HepG2 (cell line): ENCODE data around the gene LIME1. TPM values are rescaled to one million over a fixed set of nuclear protein-coding genes. Genes with fewer than 3 reads are reported as not detected.

Source experiments
- ATRX ChIP-seq: sonication (generic); formaldehyde crosslinking; IDR thresholded peaks from 2 replicates; pipeline ENCODE4 v1.4.0; 2020; ENCODE audit warnings: missing genetic modification reagents, borderline replicate concordance
- CREB1 ChIP-seq, 2 experiments: fragments of 450-650 bp in 1 of 2; IDR thresholded peaks; 2 replicates each; pipeline ENCODE4 v1.6.1; 2016 to 2017; ENCODE audit warnings: control low read depth in 1 of 2, mild to moderate bottlenecking in 1 of 2, missing compliant biosample characterization in 1 of 2, missing genetic modification characterization in 1 of 2
- FOXO1 ChIP-seq: sonication (generic); formaldehyde crosslinking; IDR thresholded peaks from 2 replicates; pipeline ENCODE4 v1.4.0; 2020; ENCODE audit warnings: missing genetic modification reagents
- MEF2D ChIP-seq: sonication (generic); formaldehyde crosslinking; IDR thresholded peaks from 2 replicates; pipeline ENCODE4 v1.5.1; 2020; ENCODE audit warnings: mild to moderate bottlenecking, missing genetic modification reagents
- NR3C1 ChIP-seq: sonication (generic); formaldehyde crosslinking; IDR thresholded peaks from 2 replicates; pipeline ENCODE4 v1.4.0; 2020; ENCODE audit warnings: missing genetic modification reagents
- SRSF9 ChIP-seq: fragments of 200-400 bp; formaldehyde crosslinking; IDR thresholded peaks from 2 replicates; pipeline ENCODE4 v1.6.1; 2018; ENCODE audit warnings: borderline replicate concordance, mild to moderate bottlenecking, low read depth, low read length; ENCODE audit not compliant: insufficient read depth, poor library complexity, severe bottlenecking
- TAF1 ChIP-seq: sonication (generic); formaldehyde crosslinking; IDR thresholded peaks from 2 replicates; pipeline ENCODE4 v1.4.0; 2020; ENCODE audit warnings: missing genetic modification reagents
- TOPORS ChIP-seq: sonication (generic); formaldehyde crosslinking; IDR thresholded peaks from 2 replicates; pipeline ENCODE4 v1.8.0; 2023; ENCODE audit warnings: mild to moderate bottlenecking, missing genetic modification reagents
- U2AF2 ChIP-seq: fragments of 200-400 bp; formaldehyde crosslinking; IDR thresholded peaks from 2 replicates; pipeline ENCODE4 v1.6.1; 2017; ENCODE audit warnings: low read depth, mild to moderate bottlenecking, low read length
- ZKSCAN5 ChIP-seq: sonication (generic); formaldehyde crosslinking; IDR thresholded peaks from 2 replicates; pipeline ENCODE4 v1.5.1; 2020; ENCODE audit warnings: mild to moderate bottlenecking, missing genetic modification reagents
- ZNF441 ChIP-seq: sonication (generic); formaldehyde crosslinking; IDR thresholded peaks from 2 replicates; pipeline ENCODE4 v1.7.0; 2021; ENCODE audit warnings: missing genetic modification reagents, borderline replicate concordance
- polyA plus RNA-seq, 8 experiments: library from polyadenylated mRNA; depleted of rRNA in 3 of 8; stranded (reverse) in 7 of 8; unstranded in 1 of 8; fragments of >200 nt; fragmentation: Illumina TruSeq in 4 of 8; extraction: Trizol in 4 of 8; gene quantifications; 2 replicates each; pipeline versions ENCODE4 v1.2.1 to v1.2.3, GENCODE V29; 2011 to 2016; ENCODE audit warnings: low read depth in 4 of 8, missing spikeins in 1 of 8, mixed read lengths in 1 of 8; ENCODE audit not compliant: insufficient read depth in 1 of 8
- total RNA-seq, 5 experiments: library from RNA; depleted of rRNA; stranded (reverse); fragments of >200 nt; fragmentation: Illumina TruSeq; extraction: Trizol; gene quantifications; 2 replicates each; pipeline ENCODE4 v1.2.3, GENCODE V29; 2016; ENCODE audit warnings: low read depth in 1 of 5
- TF ChIP-seq, protein P1 (sequence below): IDR thresholded peaks from 2 replicates; pipeline ENCODE4 v1.6.1; 2016; ENCODE audit warnings: missing biosample characterization, missing genetic modification reagents, low read depth
- TF ChIP-seq, protein P2 (sequence below): sonication (generic); formaldehyde crosslinking; IDR thresholded peaks from 2 replicates; pipeline ENCODE4 v1.5.0; 2020; ENCODE audit warnings: mild to moderate bottlenecking, missing genetic modification reagents
- TF ChIP-seq, protein P3 (sequence below): fragments of 450-650 bp; IDR thresholded peaks from 2 replicates; pipeline ENCODE4 v1.6.1; 2017
- TF ChIP-seq, protein P4 (sequence below): sonication (generic); formaldehyde crosslinking; IDR thresholded peaks from 2 replicates; pipeline ENCODE4 v1.4.0; 2020; ENCODE audit warnings: missing genetic modification reagents
- TF ChIP-seq, protein P5 (sequence below): sonication (generic); formaldehyde crosslinking; IDR thresholded peaks from 2 replicates; pipeline ENCODE4; 2020; ENCODE audit warnings: missing genetic modification reagents, mild to moderate bottlenecking, borderline replicate concordance
- TF ChIP-seq, protein P6 (sequence below): sonication (generic); formaldehyde crosslinking; IDR thresholded peaks from 2 replicates; pipeline ENCODE4 v1.4.0; 2020; ENCODE audit warnings: missing genetic modification reagents

The LIME1 gene
- total and polyA plus RNA-seq, 2 of the 13 experiments (the other 11 are each of a cell fraction or from before 2014, with no cell fraction given) = 13.0 to 61.5 TPM

DNA sequence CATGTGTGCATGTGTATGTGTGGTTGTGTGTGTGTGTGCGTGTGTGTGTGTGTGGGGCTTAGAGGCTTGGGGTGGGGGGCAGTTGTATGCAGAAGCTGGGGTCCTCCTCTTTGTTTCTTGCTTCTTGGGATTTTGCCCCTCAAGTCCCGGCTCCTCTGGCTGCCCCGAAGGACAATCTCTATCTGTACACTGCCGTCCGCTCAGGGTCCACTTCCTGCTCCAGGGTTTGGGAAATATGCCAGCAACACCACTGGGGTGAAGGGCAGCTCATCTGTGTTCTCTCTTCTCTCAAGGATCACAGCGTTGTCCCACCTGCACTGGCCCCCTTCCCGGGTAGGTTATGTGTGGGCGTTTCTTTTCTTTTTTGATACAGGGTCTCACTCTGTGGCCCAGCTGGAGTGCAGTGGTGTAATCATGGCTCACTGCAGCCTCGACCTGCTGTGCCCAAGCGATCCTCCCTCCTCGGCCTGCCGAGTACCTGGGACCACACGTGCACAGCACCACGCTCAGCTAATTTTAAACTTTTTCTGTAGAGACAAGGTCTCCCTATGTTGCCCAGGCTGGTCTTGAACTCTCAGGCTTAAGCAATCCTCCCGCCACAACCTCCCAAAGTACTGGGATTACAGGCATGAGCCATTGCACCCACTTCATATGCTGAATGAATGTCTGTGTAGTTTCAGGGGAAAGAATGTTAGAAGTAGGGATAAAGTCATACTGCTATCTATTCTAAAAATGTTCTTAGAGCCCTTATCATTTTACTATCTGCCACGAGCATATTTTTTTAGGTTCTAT is 28.8 kb downstream of the LIME1 start (continued):
- TF ChIP-seq, protein P1, sequence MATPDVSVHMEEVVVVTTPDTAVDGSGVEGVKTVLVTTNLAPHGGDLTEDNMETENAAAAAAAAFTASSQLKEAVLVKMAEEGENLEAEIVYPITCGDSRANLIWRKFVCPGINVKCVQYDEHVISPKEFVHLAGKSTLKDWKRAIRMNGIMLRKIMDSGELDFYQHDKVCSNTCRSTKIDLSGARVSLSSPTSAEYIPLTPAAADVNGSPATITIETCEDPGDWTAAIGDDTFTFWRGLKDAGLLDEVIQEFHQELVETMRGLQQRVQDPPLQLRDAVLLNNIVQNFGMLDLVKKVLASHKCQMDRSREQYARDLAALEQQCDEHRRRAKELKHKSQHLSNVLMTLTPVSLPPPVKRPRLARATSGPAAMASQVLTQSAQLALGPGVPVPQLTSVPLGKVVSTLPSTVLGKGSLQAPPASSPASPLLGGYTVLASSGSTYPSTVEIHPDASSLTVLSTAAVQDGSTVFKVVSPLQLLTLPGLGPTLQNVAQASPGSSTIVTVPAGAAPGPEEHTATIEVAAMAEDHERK (CRISPR knock-in tag) = no peak
- no peak for TF ChIP-seq SRSF9
- TF ChIP-seq TOPORS (CRISPR knock-in tag) = no peak
- TF ChIP-seq MEF2D (CRISPR knock-in tag) = no peak
- TF ChIP-seq, protein P2, sequence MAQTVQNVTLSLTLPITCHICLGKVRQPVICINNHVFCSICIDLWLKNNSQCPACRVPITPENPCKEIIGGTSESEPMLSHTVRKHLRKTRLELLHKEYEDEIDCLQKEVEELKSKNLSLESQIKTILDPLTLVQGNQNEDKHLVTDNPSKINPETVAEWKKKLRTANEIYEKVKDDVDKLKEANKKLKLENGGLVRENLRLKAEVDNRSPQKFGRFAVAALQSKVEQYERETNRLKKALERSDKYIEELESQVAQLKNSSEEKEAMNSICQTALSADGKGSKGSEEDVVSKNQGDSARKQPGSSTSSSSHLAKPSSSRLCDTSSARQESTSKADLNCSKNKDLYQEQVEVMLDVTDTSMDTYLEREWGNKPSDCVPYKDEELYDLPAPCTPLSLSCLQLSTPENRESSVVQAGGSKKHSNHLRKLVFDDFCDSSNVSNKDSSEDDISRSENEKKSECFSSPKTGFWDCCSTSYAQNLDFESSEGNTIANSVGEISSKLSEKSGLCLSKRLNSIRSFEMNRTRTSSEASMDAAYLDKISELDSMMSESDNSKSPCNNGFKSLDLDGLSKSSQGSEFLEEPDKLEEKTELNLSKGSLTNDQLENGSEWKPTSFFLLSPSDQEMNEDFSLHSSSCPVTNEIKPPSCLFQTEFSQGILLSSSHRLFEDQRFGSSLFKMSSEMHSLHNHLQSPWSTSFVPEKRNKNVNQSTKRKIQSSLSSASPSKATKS = no peak
- TF ChIP-seq, protein P3, sequence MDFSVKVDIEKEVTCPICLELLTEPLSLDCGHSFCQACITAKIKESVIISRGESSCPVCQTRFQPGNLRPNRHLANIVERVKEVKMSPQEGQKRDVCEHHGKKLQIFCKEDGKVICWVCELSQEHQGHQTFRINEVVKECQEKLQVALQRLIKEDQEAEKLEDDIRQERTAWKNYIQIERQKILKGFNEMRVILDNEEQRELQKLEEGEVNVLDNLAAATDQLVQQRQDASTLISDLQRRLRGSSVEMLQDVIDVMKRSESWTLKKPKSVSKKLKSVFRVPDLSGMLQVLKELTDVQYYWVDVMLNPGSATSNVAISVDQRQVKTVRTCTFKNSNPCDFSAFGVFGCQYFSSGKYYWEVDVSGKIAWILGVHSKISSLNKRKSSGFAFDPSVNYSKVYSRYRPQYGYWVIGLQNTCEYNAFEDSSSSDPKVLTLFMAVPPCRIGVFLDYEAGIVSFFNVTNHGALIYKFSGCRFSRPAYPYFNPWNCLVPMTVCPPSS = no peak
- TF ChIP-seq ATRX (CRISPR knock-in tag) = no peak
- TF ChIP-seq TAF1 (CRISPR knock-in tag) = no peak
- TF ChIP-seq CREB1 (IDR thresholded peaks at IDR 0.05) = no peak
- TF ChIP-seq CREB1 (CRISPR knock-in tag; IDR thresholded peaks at IDR 0.05) = no peak
- no peak for TF ChIP-seq ZKSCAN5
- no peak for TF ChIP-seq NR3C1 (CRISPR knock-in tag)
- TF ChIP-seq U2AF2 = no peak
- TF ChIP-seq, protein P4, sequence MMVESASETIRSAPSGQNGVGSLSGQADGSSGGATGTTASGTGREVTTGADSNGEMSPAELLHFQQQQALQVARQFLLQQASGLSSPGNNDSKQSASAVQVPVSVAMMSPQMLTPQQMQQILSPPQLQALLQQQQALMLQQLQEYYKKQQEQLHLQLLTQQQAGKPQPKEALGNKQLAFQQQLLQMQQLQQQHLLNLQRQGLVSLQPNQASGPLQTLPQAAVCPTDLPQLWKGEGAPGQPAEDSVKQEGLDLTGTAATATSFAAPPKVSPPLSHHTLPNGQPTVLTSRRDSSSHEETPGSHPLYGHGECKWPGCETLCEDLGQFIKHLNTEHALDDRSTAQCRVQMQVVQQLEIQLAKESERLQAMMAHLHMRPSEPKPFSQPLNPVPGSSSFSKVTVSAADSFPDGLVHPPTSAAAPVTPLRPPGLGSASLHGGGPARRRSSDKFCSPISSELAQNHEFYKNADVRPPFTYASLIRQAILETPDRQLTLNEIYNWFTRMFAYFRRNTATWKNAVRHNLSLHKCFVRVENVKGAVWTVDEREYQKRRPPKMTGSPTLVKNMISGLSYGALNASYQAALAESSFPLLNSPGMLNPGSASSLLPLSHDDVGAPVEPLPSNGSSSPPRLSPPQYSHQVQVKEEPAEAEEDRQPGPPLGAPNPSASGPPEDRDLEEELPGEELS (CRISPR knock-in tag) = peak; percentile 38; the same call in 1 of the 2 replicates
- TF ChIP-seq, protein P5, sequence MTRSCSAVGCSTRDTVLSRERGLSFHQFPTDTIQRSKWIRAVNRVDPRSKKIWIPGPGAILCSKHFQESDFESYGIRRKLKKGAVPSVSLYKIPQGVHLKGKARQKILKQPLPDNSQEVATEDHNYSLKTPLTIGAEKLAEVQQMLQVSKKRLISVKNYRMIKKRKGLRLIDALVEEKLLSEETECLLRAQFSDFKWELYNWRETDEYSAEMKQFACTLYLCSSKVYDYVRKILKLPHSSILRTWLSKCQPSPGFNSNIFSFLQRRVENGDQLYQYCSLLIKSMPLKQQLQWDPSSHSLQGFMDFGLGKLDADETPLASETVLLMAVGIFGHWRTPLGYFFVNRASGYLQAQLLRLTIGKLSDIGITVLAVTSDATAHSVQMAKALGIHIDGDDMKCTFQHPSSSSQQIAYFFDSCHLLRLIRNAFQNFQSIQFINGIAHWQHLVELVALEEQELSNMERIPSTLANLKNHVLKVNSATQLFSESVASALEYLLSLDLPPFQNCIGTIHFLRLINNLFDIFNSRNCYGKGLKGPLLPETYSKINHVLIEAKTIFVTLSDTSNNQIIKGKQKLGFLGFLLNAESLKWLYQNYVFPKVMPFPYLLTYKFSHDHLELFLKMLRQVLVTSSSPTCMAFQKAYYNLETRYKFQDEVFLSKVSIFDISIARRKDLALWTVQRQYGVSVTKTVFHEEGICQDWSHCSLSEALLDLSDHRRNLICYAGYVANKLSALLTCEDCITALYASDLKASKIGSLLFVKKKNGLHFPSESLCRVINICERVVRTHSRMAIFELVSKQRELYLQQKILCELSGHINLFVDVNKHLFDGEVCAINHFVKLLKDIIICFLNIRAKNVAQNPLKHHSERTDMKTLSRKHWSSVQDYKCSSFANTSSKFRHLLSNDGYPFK (CRISPR knock-in tag) = peak; percentile 63
- TF ChIP-seq, protein P6, sequence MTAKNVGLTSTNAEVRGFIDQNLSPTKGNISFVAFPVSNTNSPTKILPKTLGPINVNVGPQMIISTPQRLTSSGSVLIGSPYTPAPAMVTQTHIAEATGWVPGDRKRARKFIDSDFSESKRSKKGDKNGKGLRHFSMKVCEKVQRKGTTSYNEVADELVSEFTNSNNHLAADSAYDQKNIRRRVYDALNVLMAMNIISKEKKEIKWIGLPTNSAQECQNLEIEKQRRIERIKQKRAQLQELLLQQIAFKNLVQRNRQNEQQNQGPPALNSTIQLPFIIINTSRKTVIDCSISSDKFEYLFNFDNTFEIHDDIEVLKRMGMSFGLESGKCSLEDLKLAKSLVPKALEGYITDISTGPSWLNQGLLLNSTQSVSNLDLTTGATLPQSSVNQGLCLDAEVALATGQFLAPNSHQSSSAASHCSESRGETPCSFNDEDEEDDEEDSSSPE (CRISPR knock-in tag) = 0 out of 2 replicates have a peak, but pooled peaks have one; percentile 43
- peak; percentile 84 for TF ChIP-seq ZNF441 (CRISPR knock-in tag)
- peak; percentile 12 for TF ChIP-seq FOXO1
